Forelimb muscle (tissue), 1 donor: ENCODE measurements around the gene B3GAT1. TPM values are rescaled to one million over a fixed set of nuclear protein-coding genes. Genes with fewer than 3 reads are reported as not detected.

Experiments
- DNase-seq: peaks from one replicate; pipeline ENCODE4 v3.0.0-alpha.2; 2013; ENCODE audit warnings: low read depth
- polyA plus RNA-seq: library from polyadenylated mRNA; unstranded; fragments of 120-200 nt; gene quantifications from one replicate; pipeline ENCODE4 v1.2.1, GENCODE V29; 2013; ENCODE audit not compliant: insufficient read length

The B3GAT1 gene
- polyA plus RNA-seq, 1 donor: 0.52 TPM

DNA sequence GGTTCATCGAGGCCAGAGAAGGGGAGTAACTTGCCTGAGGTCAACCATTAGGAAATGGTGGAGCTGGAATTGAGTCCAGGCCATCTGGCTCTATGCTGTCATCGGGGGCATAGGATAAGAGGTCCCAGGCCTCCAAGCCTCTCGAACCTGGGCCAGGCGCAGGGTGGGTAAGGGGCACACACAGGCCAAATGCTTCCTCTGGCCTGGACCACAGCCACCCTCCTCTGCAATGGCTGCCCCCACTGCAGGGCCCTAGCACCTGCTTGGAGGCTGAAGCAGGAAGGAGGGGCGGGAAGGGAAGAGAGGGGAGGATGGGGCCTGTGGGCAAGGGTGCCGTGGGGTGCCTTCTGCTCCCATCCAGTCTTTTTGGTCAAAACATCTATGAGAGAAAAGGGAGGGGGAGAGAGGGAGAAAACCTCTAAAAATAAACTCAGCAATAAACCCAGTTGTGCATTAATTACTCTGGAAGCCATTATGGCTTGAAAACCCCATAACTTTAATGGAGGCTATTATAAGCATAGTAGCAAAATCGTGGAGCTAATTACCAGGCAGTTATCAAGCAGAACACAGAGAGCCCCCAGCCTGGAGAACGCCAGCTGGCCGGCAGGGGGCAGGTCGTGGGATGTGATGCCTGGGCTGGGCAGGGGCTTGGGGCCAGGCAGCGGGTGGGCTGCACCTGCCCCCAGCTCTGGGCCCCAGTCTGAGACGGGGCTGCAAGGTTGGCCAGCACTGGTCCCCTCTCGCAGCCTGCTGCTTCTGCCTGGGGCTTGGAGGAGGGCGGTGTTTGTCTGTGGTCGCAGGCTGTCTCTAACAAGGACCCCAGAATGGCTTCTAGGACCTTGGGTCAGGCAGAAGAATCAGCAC is 21.1 kb downstream of the B3GAT1 start:
- DNase-seq: no peak

DNA sequence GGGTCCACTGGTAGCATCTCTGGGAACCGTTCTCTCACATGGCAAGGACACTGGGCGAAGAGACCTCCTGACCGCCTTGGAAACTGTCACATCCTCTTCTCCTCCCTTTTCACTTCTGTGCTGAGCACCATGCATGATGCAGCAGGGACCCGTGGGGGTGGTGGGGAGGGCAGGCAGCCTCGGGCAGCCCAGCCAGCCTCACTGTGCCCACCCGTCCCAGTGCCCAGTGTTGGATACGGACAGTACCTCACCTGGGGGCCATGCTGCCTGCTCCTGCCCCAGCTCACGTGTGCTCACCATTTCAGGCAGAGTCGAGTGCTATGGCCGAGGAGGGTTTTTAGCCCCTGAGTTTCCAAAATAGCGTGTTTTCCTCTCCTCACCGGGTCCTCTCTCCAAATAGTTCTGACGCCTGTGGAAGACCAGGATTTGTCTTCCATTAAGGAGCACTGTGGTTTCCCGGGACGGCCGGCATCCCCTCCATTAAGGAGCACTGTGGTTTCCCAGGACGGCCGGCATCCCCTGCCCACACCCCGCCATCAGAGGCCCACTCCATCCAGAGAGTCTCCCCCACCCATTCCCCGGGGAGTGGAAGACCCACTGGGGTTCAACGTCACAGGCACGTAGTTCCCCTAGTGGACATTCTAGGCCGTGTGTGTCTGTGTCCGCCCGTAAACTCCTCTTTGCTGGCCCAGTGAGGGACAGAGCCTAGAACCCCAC is 22.4 kb downstream of the B3GAT1 start:
- DNase-seq: no peak

- no peak for DNase-seq
Observed at GRCh38 chr11:134388590-134388989, 23.5 kb downstream of the B3GAT1 start.

- no peak for DNase-seq
Observed at GRCh38 chr11:134387501-134387900, 24.5 kb downstream of the B3GAT1 start.

GRCh38 chr11:134386945-134387344 is 25.1 kb downstream of the B3GAT1 start:
- DNase-seq: no peak

DNA sequence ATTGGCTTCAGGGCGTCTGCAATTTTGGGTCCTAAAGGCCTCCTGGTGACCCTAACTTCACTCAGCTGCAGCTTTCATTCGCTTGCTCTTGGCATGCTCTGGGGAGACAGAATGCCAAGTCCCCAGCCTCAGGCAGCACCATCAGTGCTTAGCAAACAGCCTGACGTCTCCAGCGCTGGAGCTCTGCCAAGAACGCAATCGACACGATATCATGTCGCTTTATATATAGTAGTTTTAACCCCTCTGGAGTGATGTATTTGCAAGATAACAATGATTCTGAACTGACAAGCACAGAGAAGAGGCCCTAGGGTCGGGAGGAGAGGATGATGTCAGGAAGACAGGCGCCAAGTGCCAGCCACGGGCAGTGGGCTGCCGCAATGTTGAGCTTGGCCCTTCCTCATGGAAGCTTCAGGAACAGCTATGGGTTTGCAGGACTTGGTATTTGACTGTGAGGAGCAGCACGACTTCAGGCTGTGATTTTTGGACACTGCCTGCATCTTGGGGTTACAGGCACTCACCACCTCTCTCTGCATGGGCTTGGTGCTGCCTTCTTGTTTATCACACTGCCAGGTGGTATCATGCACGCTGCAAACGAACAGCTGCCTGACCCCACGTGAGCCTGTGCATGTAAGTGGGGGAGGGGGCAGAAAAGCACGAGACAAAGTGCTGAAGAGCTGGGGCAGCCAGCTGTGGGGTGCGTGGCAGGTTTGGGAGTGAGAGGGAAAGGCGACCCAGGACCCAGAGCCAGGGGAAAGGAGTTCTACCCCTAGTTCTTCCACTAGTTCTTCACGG is 26.1 kb downstream of the B3GAT1 start:
- DNase-seq: no peak

DNA sequence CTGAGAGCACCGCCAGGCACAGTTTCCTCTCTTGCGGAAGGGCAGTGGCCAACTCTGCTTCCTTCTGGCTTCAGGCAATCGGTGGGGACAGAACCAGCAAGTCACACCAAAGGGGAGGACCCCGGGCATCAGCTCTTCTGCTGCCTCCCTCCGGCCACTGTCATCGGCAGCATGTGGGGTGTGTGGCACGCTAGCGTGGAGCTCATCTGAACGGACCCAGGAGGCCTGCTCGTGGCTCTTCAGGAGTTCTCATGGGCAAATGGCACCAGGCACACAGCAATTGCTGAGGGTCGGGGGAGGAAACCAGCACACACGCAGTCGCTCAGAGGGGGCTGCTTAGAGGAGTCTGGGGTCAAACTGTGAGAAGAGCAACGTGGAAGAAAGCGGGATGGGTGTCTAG is 26.9 kb downstream of the B3GAT1 start:
- DNase-seq: no peak

- no peak for DNase-seq
Observed at GRCh38 chr11:134384406-134384805, 27.6 kb downstream of the B3GAT1 start.

GRCh38 chr11:134383576-134384221 is 28.3 kb downstream of the B3GAT1 start:
- no peak for DNase-seq

DNA sequence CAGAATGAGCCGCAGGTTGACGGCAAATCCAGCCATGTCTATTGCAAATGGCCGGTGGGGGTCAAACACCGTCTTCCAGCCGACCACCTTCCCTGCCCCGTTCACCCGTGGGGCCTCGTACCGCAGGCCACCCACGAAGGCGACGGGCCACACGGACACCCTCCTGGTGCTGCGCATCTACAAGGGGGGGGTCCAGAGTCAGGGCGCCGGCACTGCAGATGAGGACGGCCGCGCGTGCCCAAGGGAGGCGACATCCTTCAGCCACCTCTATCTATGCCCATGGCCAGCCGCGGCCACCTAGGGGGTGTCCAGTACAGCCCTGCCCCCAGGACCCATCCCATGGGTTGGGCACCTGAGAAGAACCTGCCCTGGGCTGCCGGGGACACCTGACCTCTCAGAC is 29.2 kb downstream of the B3GAT1 start:
- DNase-seq: no peak

GRCh38 chr11:134382257-134382656 is 29.8 kb downstream of the B3GAT1 start:
- no peak for DNase-seq

DNA sequence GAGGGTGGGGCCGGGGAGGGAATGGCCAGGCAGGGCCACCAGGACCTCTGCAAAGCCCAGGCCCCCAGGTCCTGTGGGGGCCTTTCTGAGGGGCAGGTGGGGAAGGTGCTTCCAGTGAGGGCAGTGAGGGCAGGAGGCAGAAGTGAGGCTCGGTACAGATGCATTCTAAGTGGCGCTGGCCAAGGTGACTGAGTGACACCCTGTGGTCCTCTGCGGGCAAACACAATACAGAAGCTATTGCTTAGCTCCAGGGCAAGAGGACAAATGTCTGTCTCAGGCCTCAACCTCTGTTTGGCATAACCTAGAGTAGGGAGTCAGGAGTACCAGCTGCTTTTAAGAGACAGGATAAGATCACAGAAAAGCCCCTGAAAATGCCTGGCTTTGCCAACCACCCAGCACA is 31.3 kb downstream of the B3GAT1 start:
- DNase-seq: no peak

DNA sequence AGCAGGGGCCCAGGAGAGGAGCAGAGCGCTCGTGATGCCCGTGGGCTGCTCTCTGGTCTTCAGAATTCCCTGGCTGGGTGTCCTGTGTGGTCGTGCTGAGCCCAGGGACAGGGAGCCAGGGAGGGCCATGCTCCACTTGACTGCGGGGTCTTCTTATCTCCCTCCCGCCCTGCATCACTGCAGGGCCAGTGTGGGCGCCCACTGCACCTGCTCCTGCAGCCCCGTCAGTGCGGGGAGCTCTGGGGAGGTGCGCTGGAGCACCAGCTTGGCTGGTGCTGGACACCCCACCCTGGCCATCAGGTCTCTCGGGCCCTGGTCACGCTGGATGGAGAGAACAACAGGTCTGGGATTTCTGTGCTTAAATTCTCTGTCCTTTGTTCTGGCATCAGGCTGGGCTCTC is 31.8 kb downstream of the B3GAT1 start:
- no peak for DNase-seq

DNA sequence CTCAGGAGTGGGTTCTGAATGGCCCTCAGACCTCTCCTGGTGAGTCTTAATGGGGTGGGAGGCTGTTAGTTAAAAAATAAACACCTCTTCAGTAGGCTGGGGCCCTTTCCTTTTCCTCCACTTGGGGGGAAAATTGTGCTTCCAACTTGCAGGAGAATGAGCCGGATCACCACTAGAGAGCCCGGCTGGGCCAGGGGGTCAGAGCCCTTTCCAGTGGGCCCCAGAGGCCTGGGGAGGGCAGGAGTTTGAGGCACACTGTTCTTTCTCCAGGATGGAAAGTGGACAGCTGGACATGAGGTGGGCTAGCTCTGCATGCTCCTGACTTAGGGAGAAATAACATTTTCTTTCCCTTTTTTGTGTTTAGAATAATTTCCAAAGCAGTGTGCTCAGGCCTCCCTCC is 32.8 kb downstream of the B3GAT1 start:
- no peak for DNase-seq

DNA sequence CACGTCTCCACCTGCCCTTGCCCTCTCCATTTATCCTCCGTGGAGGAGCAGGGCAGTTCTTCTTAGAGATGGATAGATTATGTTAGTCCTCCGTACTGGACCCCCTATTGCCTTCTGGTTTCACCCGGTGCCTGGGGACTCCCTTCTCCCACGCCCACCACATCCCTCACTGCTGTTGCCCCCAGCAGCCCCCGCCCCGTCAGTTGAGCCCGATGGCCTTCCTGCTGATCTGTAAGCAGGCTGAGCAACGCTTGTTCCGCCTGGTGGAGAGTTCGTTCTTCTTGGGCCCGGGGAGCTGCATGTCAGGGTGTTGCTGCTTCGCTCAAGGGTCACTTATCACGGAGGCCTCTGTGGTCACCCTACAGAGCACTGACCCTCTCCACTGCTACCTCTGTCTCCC is 34.2 kb downstream of the B3GAT1 start:
- no peak for DNase-seq

GRCh38 chr11:134376150-134376921 is 35.7 kb downstream of the B3GAT1 start:
- DNase-seq: no peak

GRCh38 chr11:134374891-134375550 is 37.0 kb downstream of the B3GAT1 start:
- DNase-seq: no peak

DNA sequence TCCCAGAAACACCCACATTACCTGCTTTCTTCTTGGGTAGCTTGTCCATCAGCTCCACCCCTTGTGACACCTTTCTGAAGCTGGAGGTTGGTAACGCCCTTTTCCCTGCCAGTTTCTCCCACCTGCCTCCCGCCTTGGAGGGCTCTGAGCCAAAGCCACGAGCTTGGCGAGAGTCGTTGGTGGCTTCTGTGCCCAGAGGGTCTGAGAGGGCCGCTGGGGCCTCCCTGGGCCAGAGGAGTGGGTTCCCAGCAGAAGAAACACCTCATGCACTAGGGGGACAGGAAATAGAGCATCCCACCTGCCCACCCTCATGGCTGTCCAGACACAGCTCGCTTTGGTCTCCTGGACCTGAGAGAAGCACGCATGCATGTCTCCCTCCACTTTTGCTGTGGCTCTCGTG is 37.9 kb downstream of the B3GAT1 start:
- DNase-seq: no peak

DNA sequence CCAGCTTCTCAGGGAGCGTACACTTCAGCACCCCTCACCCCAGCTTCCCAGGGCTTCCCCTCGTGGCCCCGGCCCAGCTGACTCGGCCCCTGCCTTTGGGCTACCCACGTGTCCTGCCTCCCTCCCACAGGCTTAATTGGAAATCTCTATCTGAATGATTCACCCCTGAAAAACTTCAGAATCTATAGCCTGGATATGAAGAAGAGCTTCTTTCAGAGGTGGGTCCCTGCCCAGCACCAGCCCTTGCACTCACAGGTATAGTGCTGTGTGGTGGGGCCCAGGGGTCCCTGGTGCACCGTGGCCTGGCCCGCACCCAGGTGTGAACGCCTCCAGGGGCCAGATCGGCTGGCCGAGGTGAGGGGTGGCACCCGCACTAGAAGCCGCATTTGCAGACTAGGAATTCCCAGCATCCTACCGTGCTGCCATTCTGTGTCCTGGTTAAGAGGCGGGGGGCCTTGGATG is 38.4 kb downstream of the B3GAT1 start:
- no peak for DNase-seq

- no peak for DNase-seq
Observed at GRCh38 chr11:134372961-134373360, 39.1 kb downstream of the B3GAT1 start.
